GM20431 (cell line): Measurements from ENCODE around the gene ACVR1C.
"Not testable (repeated sequence)": the region's sequence is repeated elsewhere in the genome, so short reads cannot be mapped to it uniquely, and the experiment has no call there.

ENCODE experiments used
- in situ Hi-C: fragments of 300-500 bp; cut with MseI, MboI; formaldehyde crosslinking; loops from one replicate; pipeline ENCODE4 v1.15.0; 2020; ENCODE audit warnings: low sequenced_read_pairs; ENCODE audit not compliant: unreplicated experiment

ACVR1C gene

GRCh38 chr2:157592374-157592773, 36.3 kb downstream of the ACVR1C start:
- in situ Hi-C loops = loop anchor here (10.0 to 25.0 kb wide), 2 partner anchors 88 to 280 kb away; no protein-coding TSS in a partner anchor

- in situ Hi-C loops = loop anchor here (25.0 kb wide), 1 partner anchor 275 kb away; no protein-coding TSS in a partner anchor
Measured at GRCh38 chr2:157587576-157587975, 41.1 kb downstream of the ACVR1C start.

GRCh38 chr2:157574165-157574564, 54.5 kb downstream of the ACVR1C start:
- in situ Hi-C loops = no loop called here

GRCh38 chr2:157572725-157573124, 55.9 kb downstream of the ACVR1C start:
- in situ Hi-C loops = no loop called here

GRCh38 chr2:157566623-157567022, 62.0 kb downstream of the ACVR1C start:
- in situ Hi-C loops = not testable (repeated sequence)

- in situ Hi-C loops = not testable (repeated sequence)
Measured at GRCh38 chr2:157566113-157566512, 62.6 kb downstream of the ACVR1C start.

- in situ Hi-C loops = no loop called here
Measured at GRCh38 chr2:157565550-157565949, 63.1 kb downstream of the ACVR1C start.

GRCh38 chr2:157559890-157560289, 68.8 kb downstream of the ACVR1C start:
- in situ Hi-C loops = no loop called here

- in situ Hi-C loops = no loop called here
Measured at GRCh38 chr2:157559461-157559860, 69.2 kb downstream of the ACVR1C start.

GRCh38 chr2:157559061-157559460, 69.6 kb downstream of the ACVR1C start:
- in situ Hi-C loops = no loop called here

- in situ Hi-C loops = no loop called here
Measured at GRCh38 chr2:157557770-157558169, 70.9 kb downstream of the ACVR1C start.

GRCh38 chr2:157540102-157540501, 88.6 kb downstream of the ACVR1C start:
- in situ Hi-C loops = no loop called here

GRCh38 chr2:157538064-157538463, 90.6 kb downstream of the ACVR1C start:
- in situ Hi-C loops = no loop called here

GRCh38 chr2:157536815-157537214, 91.8 kb downstream of the ACVR1C start:
- in situ Hi-C loops = no loop called here

GRCh38 chr2:157528963-157529751, 99.5 kb downstream of the ACVR1C start:
- in situ Hi-C loops = no loop called here

GRCh38 chr2:157526070-157526469, 102.6 kb downstream of the ACVR1C start:
- in situ Hi-C loops = no loop called here

- in situ Hi-C loops = no loop called here
Measured at GRCh38 chr2:157523270-157524247, 105.1 kb downstream of the ACVR1C start.

GRCh38 chr2:157514966-157515365, 113.7 kb downstream of the ACVR1C start:
- in situ Hi-C loops = not testable (repeated sequence)

GRCh38 chr2:157509744-157510143, 118.9 kb downstream of the ACVR1C start:
- in situ Hi-C loops = loop anchor here (10.0 kb wide), 1 partner anchor 85 kb away; no protein-coding TSS in a partner anchor

- in situ Hi-C loops = loop anchor here (10.0 kb wide), 1 partner anchor 86 kb away; no protein-coding TSS in a partner anchor
Measured at GRCh38 chr2:157508676-157509075, 120.0 kb downstream of the ACVR1C start.
